Measurements from ENCODE around the gene PTGFRN.

PTGFRN gene

DNA sequence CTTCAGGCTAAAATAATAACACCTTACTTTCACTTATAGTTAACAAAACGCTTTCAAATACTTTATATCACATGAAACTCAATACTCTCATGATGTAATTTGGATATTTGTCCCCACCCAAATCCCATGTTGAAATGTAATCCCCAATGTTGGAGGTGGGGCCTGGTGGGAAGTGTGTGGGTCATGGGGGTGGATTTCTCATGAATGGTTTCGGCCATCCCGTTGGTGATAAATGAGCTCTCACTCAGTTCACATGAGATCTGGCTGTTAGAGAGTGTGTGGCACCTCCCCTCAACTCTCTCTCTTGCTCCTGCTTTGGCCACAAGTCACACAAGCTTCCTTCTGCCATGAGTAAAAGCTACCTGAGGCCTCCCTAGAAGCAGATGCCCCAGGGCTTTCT is 22.5 kb upstream of the PTGFRN start:
- DNase-seq (ENCODE audit: low spot score), result no peak
- FAIRE-seq, result no peak

GRCh38 chr1:116889380-116889779 is 20.3 kb upstream of the PTGFRN start:
- DNase-seq (ENCODE audit: low spot score), result no peak
- FAIRE-seq, result no peak

DNA sequence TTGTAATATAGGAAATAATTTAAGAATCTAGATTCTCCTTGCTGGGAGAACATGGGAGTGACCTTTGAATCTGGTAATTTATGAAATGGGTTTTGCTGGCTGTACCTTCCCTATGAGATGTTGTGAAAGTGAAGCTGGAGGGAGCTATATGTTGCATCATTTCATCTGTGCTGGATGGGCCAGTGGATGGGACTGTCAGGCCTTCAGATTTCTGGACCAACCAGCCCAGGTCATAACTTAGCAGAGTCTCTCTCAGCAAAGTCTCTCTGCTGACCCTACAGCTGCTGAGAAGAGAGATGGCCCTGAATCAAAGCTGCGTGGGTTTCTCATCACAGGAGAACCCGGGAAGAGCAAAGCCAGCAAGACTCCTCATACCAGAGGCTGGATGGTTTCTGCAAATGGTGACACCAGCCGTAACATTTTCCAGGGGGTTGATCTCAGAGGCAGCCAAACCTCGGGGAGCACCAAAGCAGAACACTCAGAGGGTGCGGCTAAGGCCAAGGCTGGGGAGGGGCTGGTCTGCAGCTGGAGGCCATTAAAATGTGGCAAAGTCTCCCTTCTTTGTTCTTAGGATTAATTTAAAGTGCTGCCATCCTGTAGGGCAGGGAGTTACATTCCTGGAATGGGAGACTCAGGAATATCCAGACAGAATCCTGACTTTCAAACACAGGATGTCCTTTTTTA is 18.2 kb upstream of the PTGFRN start:
- FAIRE-seq, result no peak
- no peak for DNase-seq (ENCODE audit: low spot score)

GRCh38 chr1:116895073-116895472 is 14.6 kb upstream of the PTGFRN start:
- FAIRE-seq, result no peak

GRCh38 chr1:116899529-116899928 is 10.2 kb upstream of the PTGFRN start:
- FAIRE-seq, result no peak

More at GRCh38 chr1:116895073-116895472, 14.6 kb upstream of the PTGFRN start:
- DNase-seq (ENCODE audit: low spot score), result no peak

GRCh38 chr1:116900471-116901365 is 9.0 kb upstream of the PTGFRN start:
- no peak for FAIRE-seq

More at GRCh38 chr1:116899529-116899928, 10.2 kb upstream of the PTGFRN start:
- no peak for DNase-seq (ENCODE audit: low spot score)

GRCh38 chr1:116902027-116902426 is 7.7 kb upstream of the PTGFRN start:
- DNase-seq (ENCODE audit: low spot score) (no peak), FAIRE-seq (no peak)

More at GRCh38 chr1:116900471-116901365, 9.0 kb upstream of the PTGFRN start:
- no peak for DNase-seq (ENCODE audit: low spot score)

- no peak for FAIRE-seq
- no peak for DNase-seq (ENCODE audit: low spot score)
Observed at GRCh38 chr1:116902723-116903383, 6.9 kb upstream of the PTGFRN start.

DNA sequence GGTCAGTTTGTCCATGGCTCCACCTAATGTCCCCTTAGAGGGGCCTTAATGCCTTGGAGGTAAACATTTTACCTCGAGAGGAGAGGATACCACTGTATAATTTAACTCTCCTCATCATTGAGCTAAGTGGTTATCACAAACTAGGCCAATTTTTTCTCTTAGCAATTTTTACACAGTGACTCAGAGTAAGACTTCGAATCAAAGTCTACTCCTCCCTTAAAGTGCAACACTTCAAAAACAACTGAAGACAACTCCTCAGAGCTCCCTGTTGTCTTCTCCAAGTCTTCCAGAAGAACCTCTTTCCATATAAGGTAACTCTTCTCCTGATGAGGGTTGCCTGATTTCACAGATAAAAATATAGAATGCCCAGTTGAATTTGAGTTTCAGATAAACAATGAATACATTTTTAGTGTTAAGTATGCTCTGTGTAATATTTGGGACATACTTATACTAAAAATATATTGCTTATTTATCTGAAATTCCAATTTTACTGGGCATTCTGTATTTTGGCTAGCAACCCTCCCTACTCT is 4.9 kb upstream of the PTGFRN start:
- FAIRE-seq, result no peak
- DNase-seq (ENCODE audit: low spot score), result no peak

GRCh38 chr1:116906812-116907211 is 2.9 kb upstream of the PTGFRN start:
- FAIRE-seq (no peak), DNase-seq (ENCODE audit: low spot score) (no peak)

DNA sequence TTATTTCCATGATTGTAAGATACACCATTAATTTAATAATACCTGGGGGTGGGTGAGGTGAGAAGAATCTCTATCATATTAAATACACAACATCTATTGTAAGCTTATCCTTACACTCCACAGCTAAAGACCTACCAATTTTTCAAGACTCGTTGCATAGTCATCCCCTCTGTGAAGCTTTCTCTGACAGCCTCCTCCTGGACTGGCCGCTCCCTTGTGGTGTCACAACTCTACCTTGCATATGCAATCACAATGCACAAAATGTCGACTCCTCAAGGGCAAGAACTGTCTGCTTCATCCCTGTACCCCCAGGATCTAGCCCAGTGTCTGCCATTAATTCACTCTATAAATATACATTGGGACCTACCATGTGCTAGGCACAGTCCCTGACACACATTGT is 2.4 kb upstream of the PTGFRN start:
- DNase-seq (ENCODE audit: low spot score) (no peak), FAIRE-seq (no peak)

DNA sequence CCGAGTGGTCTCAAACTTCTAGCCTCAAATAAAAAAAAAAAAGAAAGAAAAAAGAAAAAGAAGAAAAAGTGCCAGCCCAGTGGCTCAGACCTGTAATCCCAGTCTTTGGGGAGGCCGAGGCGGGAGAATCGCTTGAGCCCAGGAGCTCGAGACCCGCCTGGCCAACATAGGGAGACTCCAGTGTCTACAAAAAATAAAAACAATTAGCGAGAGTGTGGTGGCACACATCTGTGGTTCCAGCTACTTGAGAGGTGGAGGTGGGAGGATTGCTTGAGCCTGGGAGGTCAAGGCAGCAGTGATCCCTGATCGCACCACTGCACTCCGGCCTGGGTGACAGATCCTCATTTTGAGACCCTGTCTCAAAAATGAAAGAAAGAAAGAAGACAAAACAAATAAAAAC is 1.4 kb upstream of the PTGFRN start:
- FAIRE-seq (no peak), DNase-seq (ENCODE audit: low spot score) (no peak)

DNA sequence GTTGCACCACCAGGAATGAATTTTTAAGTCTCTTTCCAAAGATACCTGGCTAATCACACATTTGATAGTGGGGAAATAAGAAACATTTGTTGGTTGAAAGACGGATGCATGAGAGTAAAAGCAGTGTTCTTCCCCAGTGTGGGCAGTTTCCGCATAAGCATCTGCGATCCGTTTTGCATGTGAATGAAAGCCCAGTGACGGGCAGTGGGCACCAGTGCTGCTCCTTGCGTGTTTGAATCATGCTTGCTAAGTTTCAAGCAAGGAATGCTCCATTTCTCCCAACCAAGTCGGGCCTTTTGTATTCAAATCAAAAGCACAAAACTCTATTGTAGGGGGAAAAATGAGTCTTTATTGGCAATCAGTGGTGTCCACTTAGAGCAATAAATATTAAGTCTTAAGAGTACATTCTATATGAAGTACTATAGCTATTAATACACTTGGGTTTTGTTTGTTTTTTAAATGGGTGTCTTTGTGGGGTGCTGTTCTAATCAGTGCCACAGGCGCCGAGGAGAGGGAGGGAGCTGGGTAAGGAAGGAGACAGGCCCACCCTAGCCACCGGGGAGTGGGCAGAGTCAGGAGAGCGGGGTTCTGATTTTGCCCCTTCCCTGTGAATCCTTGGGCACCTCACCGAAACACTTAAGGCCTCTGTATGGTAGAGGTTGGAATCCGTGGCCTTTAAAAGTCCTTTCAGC is 750 bp upstream of the PTGFRN start:
- FAIRE-seq, result no peak
- no peak for DNase-seq (ENCODE audit: low spot score)

DNA sequence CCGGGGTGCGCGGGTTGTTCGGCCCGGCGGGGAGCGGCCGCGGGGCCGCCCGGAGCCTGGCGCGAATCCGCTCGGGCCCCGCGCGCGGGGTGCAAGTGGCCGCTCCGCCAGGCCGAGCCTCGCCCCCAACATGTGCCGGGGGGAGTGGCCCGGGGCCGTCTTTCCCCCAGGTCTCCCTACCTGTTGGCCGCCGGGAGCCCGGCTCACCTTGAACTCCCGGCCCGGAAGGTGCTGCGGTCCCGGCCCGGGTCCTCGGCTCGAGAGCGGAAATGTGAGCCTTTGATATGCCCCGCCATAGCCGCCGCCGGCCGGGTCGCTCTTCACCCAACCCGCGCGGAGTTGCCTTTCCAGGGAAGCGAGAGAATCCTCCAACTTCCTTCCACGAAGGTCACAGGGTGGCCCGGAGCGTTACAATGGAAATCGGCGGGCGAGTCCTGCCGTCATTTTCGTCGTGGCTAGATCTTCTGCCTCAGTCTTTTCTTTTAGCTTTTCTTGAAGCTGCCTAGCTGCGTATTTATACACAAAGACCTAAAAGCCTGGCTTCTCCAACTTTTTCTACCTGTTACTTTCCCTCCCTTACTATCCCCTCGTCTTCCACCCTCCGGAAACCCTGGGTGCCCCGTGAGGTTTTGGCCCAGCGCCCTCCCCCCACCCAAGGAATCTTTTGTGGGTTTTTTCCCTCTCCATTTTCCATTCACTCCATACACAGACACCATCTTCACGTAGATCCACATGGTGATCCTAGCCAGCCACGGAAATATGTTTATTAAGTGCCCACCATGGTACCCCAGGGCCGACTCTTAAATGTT is 867 bp downstream of the PTGFRN start:
- no peak for DNase-seq (ENCODE audit: low spot score)

DNA sequence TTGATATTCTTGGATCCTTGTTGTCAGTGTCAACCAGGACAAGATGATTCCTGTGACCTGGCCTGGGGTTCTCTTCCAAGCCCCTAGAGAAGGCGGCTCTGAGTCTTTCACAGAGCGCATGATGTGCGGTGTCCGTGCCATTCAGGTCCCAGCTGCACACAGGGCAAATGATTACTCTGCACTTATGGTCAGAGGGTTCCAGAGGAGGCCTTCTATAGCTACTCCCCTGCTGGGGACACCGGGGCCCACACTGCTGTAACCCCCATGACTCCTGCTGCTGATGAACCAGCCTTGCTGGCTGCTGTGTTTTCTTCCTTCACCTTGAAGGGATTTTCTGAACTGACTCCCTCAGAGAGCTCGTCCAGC is 1.5 kb downstream of the PTGFRN start:
- FAIRE-seq, result no peak

More for the DNA sequence above, 867 bp downstream of the PTGFRN start:
- no peak for FAIRE-seq

DNA sequence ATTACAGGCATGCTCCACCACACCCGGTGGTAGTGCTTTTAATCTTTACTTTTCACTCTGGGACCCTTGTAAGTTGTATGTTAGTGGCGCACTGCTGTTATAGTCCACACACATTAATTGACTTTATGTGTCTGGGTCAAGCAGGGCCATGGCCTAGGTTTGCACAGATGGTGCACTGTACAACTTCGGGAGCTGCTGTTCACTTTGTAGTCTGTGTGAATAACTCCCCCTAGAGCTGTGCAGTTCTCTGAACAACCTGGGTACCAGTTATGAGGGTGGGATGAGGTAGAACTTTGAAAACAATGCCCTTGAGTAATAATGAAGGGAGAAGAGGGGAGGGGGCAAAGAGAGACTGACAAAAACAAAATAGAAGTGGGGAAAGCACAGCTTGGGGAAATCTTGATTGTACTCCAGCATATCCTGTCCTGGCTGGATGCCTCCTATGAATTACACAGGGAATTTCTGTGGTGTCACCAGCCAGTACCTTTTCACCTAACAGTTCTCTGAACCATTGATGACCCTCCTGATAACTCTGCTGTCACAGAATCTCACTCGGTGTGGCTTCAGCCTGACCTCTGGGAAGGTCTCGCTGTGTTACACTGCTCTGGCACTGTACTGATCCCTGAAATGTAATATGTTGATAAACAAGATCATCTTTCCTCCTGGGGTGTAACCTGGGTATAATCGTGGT is 2.2 kb downstream of the PTGFRN start:
- no peak for DNase-seq (ENCODE audit: low spot score)

More for the DNA sequence above, 1.5 kb downstream of the PTGFRN start:
- no peak for DNase-seq (ENCODE audit: low spot score)

DNA sequence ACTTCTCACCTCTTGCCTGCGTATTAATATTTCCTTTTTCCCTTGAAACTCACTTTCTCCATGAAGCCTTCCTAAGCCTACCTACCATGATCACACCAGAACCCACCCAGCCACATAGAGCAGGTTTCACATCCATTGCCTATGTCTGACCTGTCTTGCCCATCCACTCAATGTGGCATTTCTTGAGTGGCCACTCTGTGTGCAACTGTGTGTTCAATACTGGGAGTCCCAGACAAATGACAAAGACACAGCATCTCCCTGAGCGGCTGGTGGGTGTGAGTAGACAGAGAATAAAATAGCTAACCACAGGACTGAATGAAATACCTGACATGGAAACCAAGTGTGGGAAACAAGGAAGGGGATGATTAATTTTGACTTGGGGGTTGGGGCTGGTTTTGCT is 3.1 kb downstream of the PTGFRN start:
- no peak for DNase-seq (ENCODE audit: low spot score)
- FAIRE-seq, result no peak

More for the DNA sequence above, 2.2 kb downstream of the PTGFRN start:
- FAIRE-seq, result no peak

DNA sequence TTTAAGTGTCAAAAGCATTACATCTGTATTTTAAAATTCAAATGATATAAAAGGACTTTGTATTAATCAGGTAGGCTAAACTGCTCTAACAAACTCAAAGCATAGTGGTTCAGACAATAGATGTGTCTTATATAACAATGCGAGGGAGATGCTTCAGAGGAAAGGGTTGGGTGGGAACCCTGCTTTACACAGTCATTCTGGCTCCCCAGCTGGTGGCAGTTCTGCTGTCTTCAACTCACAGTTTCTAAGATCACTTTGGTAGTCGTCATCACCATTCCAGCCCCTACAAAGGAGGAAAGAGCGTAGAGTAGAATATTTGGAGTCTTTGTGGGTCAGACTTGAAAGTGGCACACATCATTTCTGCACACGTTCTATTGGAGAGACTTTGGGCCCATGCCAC is 4.2 kb downstream of the PTGFRN start:
- no peak for DNase-seq (ENCODE audit: low spot score)
- no peak for FAIRE-seq

- no peak for FAIRE-seq
Observed at GRCh38 chr1:116914667-116915066, 5.0 kb downstream of the PTGFRN start.

More at GRCh38 chr1:116914667-116915066, 5.0 kb downstream of the PTGFRN start:
- DNase-seq (ENCODE audit: low spot score), result no peak
